IMR-90 (cell line): ENCODE data around the gene ATF6B. TPM values are rescaled to one million over a fixed set of nuclear protein-coding genes. Genes with fewer than 3 reads are reported as not detected.

Experiments
- ATAC-seq: fragments of 200-7000 bp; cut with Tn5 transposase; 2 replicates; pipeline ENCODE4 v1.9.1; 2020; ENCODE audit warnings: low read depth, mild to moderate bottlenecking, moderate library complexity
- BruUV-seq: library from RNA; stranded (reverse); fragments of 400-500 nt; replicated peaks from 2 replicates; lab custom pipeline; 2021; lab: Mats Ljungman, UMichigan
- CTCF ChIA-PET: fragments of 300-600 bp; formaldehyde crosslinking; extraction: SDS; loops from one replicate; lab custom pipeline; 2021; ENCODE audit warnings: antibody characterized with exemption; lab: Yijun Ruan, JAX
- POLR2A ChIA-PET: fragments of 300-600 bp; sonication (Branson Sonifier 250); formaldehyde crosslinking; loops from one replicate; lab custom pipeline; 2022; ENCODE audit warnings: antibody characterized with exemption; ENCODE audit not compliant: unreplicated experiment; lab: Charles Lee
- DNase-seq: peaks from one replicate; pipeline ENCODE4 v3.0.0; 2013
- H2AFZ ChIP-seq: replicated peaks from 2 replicates; pipeline ENCODE3; 2013; ENCODE audit warnings: low read length, mild to moderate bottlenecking; ENCODE audit not compliant: poor library complexity
- H2AK5ac ChIP-seq: 2 replicates; pipeline ENCODE4 v1.6.1; 2013; ENCODE audit warnings: low read depth, low read length, inconsistent platforms
- H2AK9ac ChIP-seq: replicated peaks from 2 replicates; pipeline ENCODE3; 2013; ENCODE audit warnings: mild to moderate bottlenecking, low read depth, low read length, moderate library complexity; ENCODE audit not compliant: poor library complexity
- H2BK120ac ChIP-seq: 2 replicates; pipeline ENCODE4 v1.6.1; 2013; ENCODE audit warnings: low read depth, low read length, inconsistent platforms
- H2BK15ac ChIP-seq: 3 replicates; pipeline ENCODE4 v1.6.1; 2013; ENCODE audit warnings: low read depth, low read length, inconsistent platforms
- H2BK20ac ChIP-seq: 2 replicates; pipeline ENCODE4 v1.6.1; 2013; ENCODE audit warnings: low read depth, mild to moderate bottlenecking, inconsistent platforms, low read length, moderate library complexity
- H2BK5ac ChIP-seq: 2 replicates; pipeline ENCODE4 v1.6.1; 2013; ENCODE audit warnings: mild to moderate bottlenecking, low read depth, low read length, inconsistent platforms; ENCODE audit not compliant: poor library complexity, severe bottlenecking
- H3K14ac ChIP-seq: replicated peaks from 2 replicates; pipeline ENCODE4 v1.6.1; 2013; ENCODE audit warnings: low read depth, low read length, inconsistent platforms
- H3K18ac ChIP-seq: 2 replicates; pipeline ENCODE4 v1.6.1; 2013; ENCODE audit warnings: low read depth, low read length, control low read depth
- H3K23ac ChIP-seq: 2 replicates; pipeline ENCODE4 v1.6.1; 2013; ENCODE audit warnings: low read depth, low read length, inconsistent platforms
- H3K27ac ChIP-seq: 2 replicates; pipeline ENCODE4 v1.5.1; 2013; ENCODE audit warnings: mild to moderate bottlenecking, control low read depth, low read length; ENCODE audit not compliant: insufficient read depth
- H3K27me3 ChIP-seq: 2 replicates; pipeline ENCODE4 v1.6.1; 2013; ENCODE audit warnings: low read length; ENCODE audit not compliant: control insufficient read depth, insufficient read depth
- H3K36me3 ChIP-seq: 2 replicates; pipeline ENCODE4 v1.6.1; 2013; ENCODE audit warnings: low read length, mixed read lengths; ENCODE audit not compliant: control insufficient read depth, insufficient read depth
- H3K4ac ChIP-seq: 2 replicates; pipeline ENCODE4 v1.6.1; 2013; ENCODE audit warnings: low read depth, low read length, inconsistent platforms
- H3K4me1 ChIP-seq: 2 replicates; pipeline ENCODE4 v1.6.1; 2013; ENCODE audit warnings: low read length, mixed read lengths; ENCODE audit not compliant: control insufficient read depth, insufficient read depth
- H3K4me2 ChIP-seq: 2 replicates; pipeline ENCODE4 v1.6.1; 2013; ENCODE audit warnings: low read depth, mild to moderate bottlenecking, control low read depth, low read length, moderate library complexity
- H3K4me3 ChIP-seq: 2 replicates; pipeline ENCODE4 v1.5.1; 2013; ENCODE audit warnings: low read depth, mild to moderate bottlenecking, control low read depth, low read length, moderate library complexity; ENCODE audit not compliant: insufficient read depth
- H3K56ac ChIP-seq: 2 replicates; pipeline ENCODE4 v1.6.1; 2013; ENCODE audit warnings: low read length, inconsistent platforms; ENCODE audit not compliant: insufficient read depth; ENCODE audit errors: extremely low read depth
- H3K79me1 ChIP-seq, 2 experiments: 2 replicates each; pipeline ENCODE4 v1.6.1; 2013; ENCODE audit warnings: low read length in 2 of 2, inconsistent platforms in 1 of 2, low read depth in 1 of 2
- H3K9ac ChIP-seq: 2 replicates; pipeline ENCODE4 v1.6.1; 2013; ENCODE audit warnings: low read depth, low read length, control low read depth
- H3K9me1 ChIP-seq: 2 replicates; pipeline ENCODE4 v1.6.1; 2013; ENCODE audit warnings: low read length, inconsistent platforms; ENCODE audit not compliant: insufficient read depth
- H3K9me3 ChIP-seq: 2 replicates; pipeline ENCODE4 v1.6.1; 2013; ENCODE audit warnings: low read length; ENCODE audit not compliant: control insufficient read depth, insufficient read depth
- H4K20me1 ChIP-seq: 2 replicates; pipeline ENCODE4 v1.6.1; 2013; ENCODE audit warnings: low read length, inconsistent platforms; ENCODE audit not compliant: insufficient read depth
- H4K5ac ChIP-seq: 2 replicates; pipeline ENCODE4 v1.6.1; 2013; ENCODE audit warnings: mild to moderate bottlenecking, low read depth, low read length, control low read depth
- H4K8ac ChIP-seq, 2 experiments: 2 replicates each; pipeline ENCODE4 v1.6.1; 2013; ENCODE audit warnings: low read depth in 2 of 2, low read length in 2 of 2, control low read depth in 1 of 2, inconsistent platforms in 1 of 2
- H4K91ac ChIP-seq: 2 replicates; pipeline ENCODE4 v1.6.1; 2013; ENCODE audit warnings: low read depth, low read length, inconsistent platforms; ENCODE audit not compliant: insufficient read depth
- BHLHE40 ChIP-seq: fragments of 150-350 bp; IDR thresholded peaks from 2 replicates; pipeline ENCODE4 v1.6.1; 2016; ENCODE audit warnings: mild to moderate bottlenecking, low read depth, low read length
- CEBPB ChIP-seq: IDR thresholded peaks from 2 replicates; pipeline ENCODE4 v1.6.1; 2012; ENCODE audit warnings: low read depth, low read length, improper control_type of control experiment
- CHD1 ChIP-seq: IDR thresholded peaks from 2 replicates; pipeline ENCODE4 v1.6.1; 2012; ENCODE audit warnings: low read depth, low read length, improper control_type of control experiment
- ELK1 ChIP-seq: fragments of 150-350 bp; IDR thresholded peaks from 2 replicates; pipeline ENCODE4 v1.6.1; 2016; ENCODE audit warnings: low read depth, mild to moderate bottlenecking, low read length, moderate library complexity, borderline replicate concordance
- FOS ChIP-seq: fragments of 150-350 bp; IDR thresholded peaks from 2 replicates; pipeline ENCODE4 v1.6.1; 2016; ENCODE audit warnings: low read depth, low read length
- MAFK ChIP-seq: IDR thresholded peaks from 2 replicates; pipeline ENCODE4 v1.6.1; 2012; ENCODE audit warnings: low read depth, low read length, improper control_type of control experiment
- MXI1 ChIP-seq: IDR thresholded peaks from 2 replicates; pipeline ENCODE4 v1.6.1; 2012; ENCODE audit warnings: low read depth, mild to moderate bottlenecking, low read length, moderate library complexity, borderline replicate concordance
- POLR2A ChIP-seq: IDR thresholded peaks from 2 replicates; pipeline ENCODE4 v1.6.1; 2012; ENCODE audit warnings: mild to moderate bottlenecking, low read depth, low read length
- RAD21 ChIP-seq: IDR thresholded peaks from 2 replicates; pipeline ENCODE4 v1.6.1; 2012; ENCODE audit warnings: low read length, improper control_type of control experiment
- RCOR1 ChIP-seq: IDR thresholded peaks from 2 replicates; pipeline ENCODE4 v1.6.1; 2012; ENCODE audit warnings: mild to moderate bottlenecking, low read length, improper control_type of control experiment; ENCODE audit not compliant: insufficient replicate concordance
- SMC3 ChIP-seq: fragments of 150-350 bp; IDR thresholded peaks from 2 replicates; pipeline ENCODE4 v1.6.1; 2016; ENCODE audit warnings: low read depth, mild to moderate bottlenecking, antibody characterized with exemption, low read length, moderate library complexity
- dilution Hi-C: fragments of 300-500 bp; cut with HindIII; formaldehyde crosslinking; loops from one replicate; pipeline ENCODE4 v1.14.3; 2018; ENCODE audit warnings: low sequenced_read_pairs; ENCODE audit not compliant: unreplicated experiment
- in situ Hi-C: fragments of 300-500 bp; cut with MboI; formaldehyde crosslinking; loops from 3 replicates; pipeline ENCODE4 v1.14.3; 2019; ENCODE audit warnings: low sequenced_read_pairs, inconsistent platforms, mixed read lengths
- intact Hi-C: fragments of 100-400 bp; cut with micrococcal nuclease; formaldehyde crosslinking; loops from 2 replicates; pipeline ENCODE4 v1.10.0; 2022
- polyA plus RNA-seq, 3 experiments: library from polyadenylated mRNA; depleted of rRNA; stranded (reverse); fragments of >200 nt; gene quantifications; 2 replicates each; pipeline ENCODE4 v1.2.3, GENCODE V29; 2012; ENCODE audit warnings: low replicate concordance in 1 of 3
- total RNA-seq: library from RNA; depleted of rRNA; stranded (reverse); fragments of >200 nt; gene quantifications from 2 replicates; pipeline ENCODE4 v1.2.3, GENCODE V29; 2012
- TF ChIP-seq, protein P1 (sequence below): fragments of 150-350 bp; IDR thresholded peaks from 2 replicates; pipeline ENCODE4 v1.6.1; 2017; ENCODE audit warnings: mild to moderate bottlenecking, antibody characterized with exemption, low read length, low read depth

The ATF6B gene
- total and polyA plus RNA-seq, 2 of the 4 experiments (the other 2 are of a cell fraction): 7.9 to 69.6 TPM

- DNase-seq (no peak), ATAC-seq (no peak)
- TF ChIP-seq CHD1 (no peak), MAFK (no peak), ELK1 (no peak), MXI1 (no peak), FOS (no peak), BHLHE40 (no peak), CEBPB (no peak), RCOR1 (no peak), RAD21 (no peak), POLR2A (no peak), SMC3 (no peak)
- TF ChIP-seq, protein P1, sequence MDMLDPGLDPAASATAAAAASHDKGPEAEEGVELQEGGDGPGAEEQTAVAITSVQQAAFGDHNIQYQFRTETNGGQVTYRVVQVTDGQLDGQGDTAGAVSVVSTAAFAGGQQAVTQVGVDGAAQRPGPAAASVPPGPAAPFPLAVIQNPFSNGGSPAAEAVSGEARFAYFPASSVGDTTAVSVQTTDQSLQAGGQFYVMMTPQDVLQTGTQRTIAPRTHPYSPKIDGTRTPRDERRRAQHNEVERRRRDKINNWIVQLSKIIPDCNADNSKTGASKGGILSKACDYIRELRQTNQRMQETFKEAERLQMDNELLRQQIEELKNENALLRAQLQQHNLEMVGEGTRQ: no peak
- Histone ChIP-seq H3K4me2 (no peak overlapping the region), H3K18ac (no peak overlapping the region), H4K8ac (no peak overlapping the region), H3K9me1 (no peaks in the 10 kb centered on the region), H2BK20ac (no peak overlapping the region), H4K91ac (no peak overlapping the region), H3K36me3 (peaks cover 23% of the 10 kb centered on the region), H2AK5ac (no peak overlapping the region), H4K20me1 (no peaks in the 10 kb centered on the region), H3K27ac (no peak overlapping the region), H3K4me1 (peaks cover 9% of the 10 kb centered on the region; the same call in 1 of the 2 replicates), H3K4ac (no peak overlapping the region), H3K27me3 (no peaks in the 10 kb centered on the region), H2BK15ac (no peak overlapping the region), H4K5ac (no peak overlapping the region), H3K56ac (no peak overlapping the region), H3K23ac (no peak overlapping the region), H2BK5ac (no peak overlapping the region), H2BK120ac (no peak overlapping the region), H3K4me3 (no peak overlapping the region), H3K9ac (no peak overlapping the region), H2AFZ (no peak overlapping the region), H3K79me1 (peaks cover 6 to 27% of the 10 kb centered on the region in 2 experiments), H3K9me3 (no peaks in the 10 kb centered on the region), H2AK9ac (no peak overlapping the region), H3K14ac (no peak overlapping the region)
- in situ Hi-C loops: loop anchor here (5.0 kb wide), 1 partner anchor 41 kb away; no protein-coding TSS in a partner anchor
- intact Hi-C loops: loop anchor here (10.0 kb wide), 1 partner anchor 113 kb away; no protein-coding TSS in a partner anchor
- dilution Hi-C loops: no loop called here
- ChIA-PET CTCF (no interaction called here), POLR2A (no interaction called here)
- no TSS peak for BruUV-seq
Measured at GRCh38 chr6:32158052-32158451, 30.0 kb upstream of the ATF6B start.
